HG02884 (cell line): ENCODE measurements around the gene CAMTA1.

Source experiments
- ATAC-seq: cut with Tn5 transposase; IDR thresholded peaks from one replicate; pipeline ENCODE4 v1.9.1; 2021; ENCODE audit warnings: mild to moderate bottlenecking, moderate library complexity; ENCODE audit not compliant: unreplicated experiment

Gene CAMTA1

GRCh38 chr1:7753641-7754040 is 968.4 kb downstream of the CAMTA1 start:
- ATAC-seq = no peak

- ATAC-seq = no peak
Observed at GRCh38 chr1:7754234-7754633, 969.0 kb downstream of the CAMTA1 start.

GRCh38 chr1:7755448-7755847 is 970.2 kb downstream of the CAMTA1 start:
- ATAC-seq = no peak

GRCh38 chr1:7760245-7760644 is 975.0 kb downstream of the CAMTA1 start:
- ATAC-seq = no peak

GRCh38 chr1:7761103-7761502 is 975.8 kb downstream of the CAMTA1 start:
- ATAC-seq = no peak

GRCh38 chr1:7767176-7767575 is 981.9 kb downstream of the CAMTA1 start:
- ATAC-seq = no peak

- no peak for ATAC-seq
Observed at GRCh38 chr1:7768583-7768982, 983.3 kb downstream of the CAMTA1 start.

- no peak for ATAC-seq
Observed at GRCh38 chr1:7769673-7770412, 984.6 kb downstream of the CAMTA1 start.

GRCh38 chr1:7770669-7770996 is 985.4 kb downstream of the CAMTA1 start:
- no peak for ATAC-seq

GRCh38 chr1:7770997-7771822 is 986.0 kb downstream of the CAMTA1 start, which contains the start of gene VAMP3:
VAMP3 (plus strand) TSS chr1:7771296; CDS start chr1:7771384, 88 bp downstream.
- ATAC-seq = peak; percentile 60

- no peak for ATAC-seq
Observed at GRCh38 chr1:7771823-7772299, 986.6 kb downstream of the CAMTA1 start.

GRCh38 chr1:7777591-7777990 is 992.3 kb downstream of the CAMTA1 start:
- no peak for ATAC-seq

GRCh38 chr1:7778133-7778628 is 992.9 kb downstream of the CAMTA1 start:
- no peak for ATAC-seq

GRCh38 chr1:7780976-7781375 is 995.7 kb downstream of the CAMTA1 start:
- no peak for ATAC-seq

- ATAC-seq = no peak
Observed at GRCh38 chr1:7781501-7781900, 996.2 kb downstream of the CAMTA1 start.

- ATAC-seq = no peak
Observed at GRCh38 chr1:7781923-7782495, 996.8 kb downstream of the CAMTA1 start.

GRCh38 chr1:7783178-7783711 is 998.0 kb downstream of the CAMTA1 start:
- ATAC-seq = no peak

GRCh38 chr1:7783826-7784491 is 998.7 kb downstream of the CAMTA1 start, which contains the start of gene PER3:
PER3 (plus strand) TSS chr1:7784291; CDS start chr1:7784878, 587 bp downstream.
- peak; percentile 73 for ATAC-seq

- ATAC-seq = no peak
Observed at GRCh38 chr1:7784492-7785071, 999.3 kb downstream of the CAMTA1 start.

- ATAC-seq = no peak
Observed at GRCh38 chr1:7785108-7785507, 999.9 kb downstream of the CAMTA1 start.
